GM23248 (cell line): ENCODE measurements around the gene LGALS3BP.

Experiments used
- EZH2 ChIP-seq: fragments of 200-600 bp; sonication (generic); IDR thresholded peaks from 2 replicates; pipeline ENCODE4 v1.6.1; 2018; ENCODE audit warnings: antibody characterized with exemption, mild to moderate bottlenecking; ENCODE audit not compliant: insufficient read depth, poor library complexity, severe bottlenecking
- EZH2phosphoT487 ChIP-seq: fragments of 200-600 bp; sonication (generic); IDR thresholded peaks from 2 replicates; pipeline ENCODE4 v1.6.1; 2018; ENCODE audit warnings: antibody characterized with exemption, moderate library complexity, mild to moderate bottlenecking, low read depth; ENCODE audit not compliant: insufficient read depth

GRCh38 chr17:78923660-78924453, 55.9 kb downstream of the LGALS3BP start:
- TF ChIP-seq EZH2 (no peak), EZH2phosphoT487 (no peak)
